Thymus (tissue), 11 donors: Measurements from ENCODE around the gene UBR4. TPM values are rescaled to one million over a fixed set of nuclear protein-coding genes. Genes with fewer than 3 reads are reported as not detected.
"Not testable (repeated sequence)": the region's sequence is repeated elsewhere in the genome, so short reads cannot be mapped to it uniquely, and the experiment has no call there.

Experiments used
- DNase-seq, 9 donors: peaks; one replicate each; pipeline ENCODE4 v3.0.0-alpha.2; 2013; ENCODE audit warnings: low spot score in 9 of 9, low read depth in 6 of 9, missing footprints in 1 of 9
- H3K27ac ChIP-seq, 2 donors: one replicate each; pipeline ENCODE4 v1.5.1; 2013; ENCODE audit warnings: control low read depth in 1 of 2, low read depth in 1 of 2, low read length in 1 of 2, mild to moderate bottlenecking in 1 of 2, moderate library complexity in 1 of 2
- H3K27me3 ChIP-seq, 2 donors: one replicate each; pipeline ENCODE4 v1.5.1; 2013; ENCODE audit warnings: low read length in 1 of 2; ENCODE audit not compliant: control insufficient read depth in 2 of 2, insufficient read depth in 1 of 2
- H3K36me3 ChIP-seq, 2 donors: one replicate each; pipeline ENCODE4 v1.5.1; 2013; ENCODE audit warnings: low read length in 1 of 2, mild to moderate bottlenecking in 1 of 2, moderate library complexity in 1 of 2; ENCODE audit not compliant: control insufficient read depth in 2 of 2, insufficient read depth in 2 of 2
- H3K4me1 ChIP-seq, 2 donors: one replicate each; pipeline ENCODE4 v1.5.1; 2013; ENCODE audit warnings: low read length in 2 of 2; ENCODE audit not compliant: control insufficient read depth in 2 of 2, insufficient read depth in 2 of 2
- H3K4me3 ChIP-seq, 2 donors: one replicate each; pipeline ENCODE4 v1.5.1; 2013; ENCODE audit warnings: low read length in 2 of 2, control low read depth in 1 of 2, mild to moderate bottlenecking in 1 of 2
- H3K9me3 ChIP-seq, 2 donors: one replicate each; pipeline ENCODE4 v1.5.1; 2013; ENCODE audit warnings: low read length in 1 of 2, mild to moderate bottlenecking in 1 of 2; ENCODE audit not compliant: control insufficient read depth in 2 of 2, insufficient read depth in 1 of 2
- WGBS: extraction: QIAGEN DNeasy Blood & Tissue Kit; methylation state at CpG from one replicate; pipeline ENCODE4 v1.1.7; 2013; 5-methylcytosine and 5-hydroxymethylcytosine counted together
- polyA plus RNA-seq: library from polyadenylated mRNA; stranded (reverse); fragments of 200-250 nt; gene quantifications from one replicate; pipeline ENCODE4 v1.2.3, GENCODE V29; 2013
- total RNA-seq: library from RNA; stranded (reverse); fragments of 120-200 nt; gene quantifications from one replicate; pipeline ENCODE4 v1.2.4, GENCODE V29; 2013
- donor health status: healthy.

Gene UBR4
- total and polyA plus RNA-seq, 2 donors = 38.3 to 165 TPM

DNA sequence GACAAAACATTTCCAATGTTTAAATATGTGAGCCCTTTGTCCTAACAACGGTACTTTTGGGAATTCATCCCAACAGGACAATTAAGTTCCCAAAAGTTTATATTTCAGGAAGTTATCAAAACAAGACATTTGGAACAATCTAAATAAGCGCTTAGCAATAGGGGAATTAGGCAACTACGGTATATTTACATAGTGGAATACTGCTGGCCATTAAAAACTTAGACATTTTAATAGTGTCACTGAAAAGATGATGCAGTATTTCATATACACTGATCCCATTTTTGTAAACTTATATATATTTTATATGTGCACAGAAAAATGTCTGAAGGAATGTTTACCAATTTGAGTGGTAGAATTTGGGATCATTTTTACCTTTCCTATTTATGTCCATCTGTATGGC lies 20.8 kb downstream of the UBR4 start:
- Histone ChIP-seq H3K27ac (no peak overlapping the region), H3K9me3 (no peaks in the 10 kb centered on the region), H3K27me3 (no peaks in the 10 kb centered on the region), H3K4me3 (no peak overlapping the region), H3K36me3 (peaks cover 75 to 79% of the 10 kb centered on the region in 2 donors), H3K4me1 (no peaks in the 10 kb centered on the region)
- over 99% methylated on average over 3 of the region's 3 CpGs for WGBS
- DNase-seq = no peak

GRCh38 chr1:19187852-19188251 lies 22.2 kb downstream of the UBR4 start:
- H3K36me3 ChIP-seq = peaks cover 68 to 77% of the 10 kb centered on the region in 2 donors
- H3K27ac ChIP-seq = no peak overlapping the region
- H3K27me3 ChIP-seq = no peaks in the 10 kb centered on the region
- H3K4me1 ChIP-seq = no peaks in the 10 kb centered on the region
- no peak overlapping the region for H3K4me3 ChIP-seq
- no peak for DNase-seq
- H3K9me3 ChIP-seq = no peaks in the 10 kb centered on the region

DNA sequence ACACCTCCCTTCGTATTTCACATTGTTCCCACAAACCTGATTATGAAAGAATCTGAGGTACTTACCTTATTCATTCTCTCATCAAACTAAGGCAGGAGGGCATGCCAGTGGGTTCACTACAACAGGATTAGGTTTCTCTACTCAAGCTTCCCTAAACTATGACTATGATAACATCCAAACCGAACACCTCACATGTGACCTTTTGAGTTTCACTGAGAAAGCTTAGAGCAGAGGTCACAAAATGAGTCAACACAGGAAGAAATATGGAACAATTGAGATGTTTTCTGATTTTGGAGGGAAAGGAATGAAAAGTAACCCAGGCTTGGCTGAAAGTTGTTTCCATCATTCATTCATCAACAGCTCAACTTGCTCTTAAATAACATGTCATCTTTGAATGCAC lies 24.1 kb downstream of the UBR4 start:
- Histone ChIP-seq H3K9me3 (no peaks in the 10 kb centered on the region), H3K27ac (no peak overlapping the region), H3K4me1 (no peaks in the 10 kb centered on the region), H3K27me3 (no peaks in the 10 kb centered on the region), H3K36me3 (peaks cover 68 to 69% of the 10 kb centered on the region in 2 donors), H3K4me3 (no peak overlapping the region)
- DNase-seq = no peak
- 97% methylated on average over 2 of the region's 2 CpGs for WGBS

- no peak overlapping the region for H3K27ac ChIP-seq
- WGBS = over 99% methylated on average over 5 of the region's 5 CpGs
- H3K27me3 ChIP-seq = no peaks in the 10 kb centered on the region
- no peak overlapping the region for H3K4me3 ChIP-seq
- no peak for DNase-seq
- peaks cover 59 to 65% of the 10 kb centered on the region in 2 donors for H3K36me3 ChIP-seq
- H3K9me3 ChIP-seq = no peaks in the 10 kb centered on the region
- H3K4me1 ChIP-seq = peaks cover 0 to 2% of the 10 kb centered on the region in 2 donors
Observed at GRCh38 chr1:19182223-19182622, 27.8 kb downstream of the UBR4 start.

DNA sequence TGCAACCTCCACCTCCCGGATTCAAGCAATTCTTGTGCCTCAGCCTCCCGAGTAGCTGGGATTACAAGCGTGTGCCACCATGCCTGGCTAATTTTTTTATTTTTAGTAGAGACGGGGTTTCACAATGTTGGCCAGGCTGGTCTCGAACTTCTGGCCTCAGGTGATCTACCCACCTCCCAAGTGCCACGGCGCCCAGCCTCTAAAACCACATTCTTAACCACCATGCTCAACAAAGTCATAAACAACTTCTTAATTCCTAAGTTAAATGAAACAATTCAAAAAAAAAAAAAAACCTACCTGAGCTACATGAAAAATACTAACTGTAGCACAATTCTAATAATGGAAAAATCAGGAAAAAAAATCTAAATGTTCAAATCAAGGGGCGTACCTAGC lies 29.8 kb downstream of the UBR4 start:
- peaks cover 57 to 66% of the 10 kb centered on the region in 2 donors for H3K36me3 ChIP-seq
- peak overlapping the region in 1 of 2 donors; percentile 73 for H3K27ac ChIP-seq
- H3K27me3 ChIP-seq, H3K9me3 ChIP-seq, H3K4me3 ChIP-seq, DNase-seq, H3K4me1 ChIP-seq: not testable (repeated sequence)
- 67% methylated on average over 8 of the region's 8 CpGs for WGBS

DNA sequence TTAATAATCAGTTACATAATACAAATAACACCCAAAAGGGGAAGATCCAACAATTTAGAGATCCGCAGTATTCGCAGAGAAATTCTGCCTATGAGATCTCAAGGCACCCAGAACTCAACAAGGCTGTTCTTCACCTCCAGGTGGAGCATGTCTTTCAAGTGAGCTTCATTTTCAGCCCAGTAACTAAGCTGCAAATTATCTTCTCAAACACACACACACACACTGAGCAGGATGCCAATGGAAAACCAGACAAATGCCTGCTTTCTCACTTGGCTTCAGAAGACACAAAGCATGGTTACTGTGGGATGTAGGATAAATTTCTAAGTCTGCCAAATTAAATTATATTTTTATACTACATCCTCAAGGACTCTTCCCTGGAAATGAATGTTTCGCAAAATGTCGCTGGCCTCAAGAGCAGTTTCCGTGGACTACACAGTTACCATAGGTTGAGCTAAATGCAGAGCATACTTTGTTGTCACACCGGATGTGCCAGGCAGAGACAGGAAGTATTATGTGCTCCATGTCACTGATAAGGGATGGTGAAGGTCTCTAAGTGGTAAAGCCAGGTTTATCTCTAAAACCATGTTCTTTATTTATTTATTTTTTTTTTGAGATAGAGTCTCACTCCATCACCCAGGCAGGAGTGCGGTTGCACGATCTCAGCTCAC lies 30.3 kb downstream of the UBR4 start:
- Histone ChIP-seq H3K9me3 (no peaks in the 10 kb centered on the region), H3K4me1 (peaks cover 0 to 2% of the 10 kb centered on the region in 2 donors), H3K27me3 (no peaks in the 10 kb centered on the region), H3K27ac (peak overlapping the region; percentile 76 to 87), H3K4me3 (no peak overlapping the region), H3K36me3 (peaks cover 56 to 66% of the 10 kb centered on the region in 2 donors)
- DNase-seq = peak in 8 of 9 donors; percentile 7 to 71 (median 34)
- 52% methylated on average over 8 of the region's 8 CpGs for WGBS

DNA sequence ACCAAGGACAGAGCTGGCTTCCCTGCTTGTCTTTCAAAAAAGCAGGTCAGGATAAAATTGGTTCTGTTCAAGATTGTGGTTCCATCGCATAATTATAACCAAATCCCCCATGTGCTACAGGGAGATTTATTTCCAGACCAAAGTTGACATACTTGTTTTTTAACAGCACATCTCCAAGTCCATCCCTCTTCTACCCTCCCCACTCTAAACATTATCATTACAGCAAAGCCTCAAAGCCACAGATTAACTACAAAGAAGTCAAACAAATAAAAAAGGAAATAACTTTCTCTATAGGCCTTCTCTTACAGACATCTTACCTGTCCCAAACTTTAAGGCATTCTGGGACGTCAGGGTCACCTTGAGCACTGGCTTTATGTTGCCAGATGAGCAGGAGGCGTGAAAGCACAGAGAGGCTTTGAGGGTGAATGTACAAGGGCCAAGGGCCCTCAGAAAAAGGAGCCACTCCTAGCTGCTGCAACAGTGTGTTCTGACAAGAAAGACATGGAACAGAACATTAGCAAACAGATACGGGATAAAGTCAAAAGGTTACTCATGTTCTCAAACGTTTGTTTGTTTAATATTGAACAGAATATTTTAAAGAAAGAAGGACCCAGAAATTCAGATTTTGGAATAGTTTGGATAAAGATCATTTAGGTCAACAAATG lies 31.2 kb downstream of the UBR4 start:
- peaks cover 56 to 66% of the 10 kb centered on the region in 2 donors for H3K36me3 ChIP-seq
- WGBS = 95% methylated on average over 5 of the region's 5 CpGs
- H3K9me3 ChIP-seq = no peaks in the 10 kb centered on the region

DNA sequence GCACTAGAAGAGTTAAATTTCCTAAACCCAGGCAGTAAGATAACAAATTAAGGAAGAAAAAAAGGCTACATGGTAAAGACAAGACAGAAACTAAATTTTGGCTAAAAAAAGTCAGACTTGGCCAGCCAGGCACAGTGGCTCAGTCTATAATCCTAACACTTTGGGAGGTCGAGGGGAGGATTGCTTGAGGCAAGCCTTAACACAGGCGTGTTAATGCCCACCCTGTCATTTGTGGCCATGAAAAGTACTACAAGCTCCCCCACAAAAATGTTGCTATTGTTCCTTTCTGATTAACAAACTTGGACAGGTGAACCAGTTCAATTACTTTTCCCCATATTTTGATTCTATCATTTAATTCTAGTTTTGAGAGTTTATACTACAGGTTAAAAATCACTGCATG lies 32.3 kb downstream of the UBR4 start:
- no peak for DNase-seq
- over 99% methylated on average over 2 of the region's 2 CpGs for WGBS
- H3K4me3 ChIP-seq = no peak overlapping the region
- no peaks in the 10 kb centered on the region for H3K9me3 ChIP-seq
- H3K27ac ChIP-seq = no peak overlapping the region
- H3K36me3 ChIP-seq = peaks cover 58 to 68% of the 10 kb centered on the region in 2 donors
- H3K27me3 ChIP-seq = no peaks in the 10 kb centered on the region
- peaks cover 0 to 2% of the 10 kb centered on the region in 2 donors for H3K4me1 ChIP-seq

More for the DNA sequence above, 31.2 kb downstream of the UBR4 start:
- Histone ChIP-seq H3K4me3 (no peak overlapping the region), H3K27me3 (no peaks in the 10 kb centered on the region), H3K4me1 (peaks cover 0 to 2% of the 10 kb centered on the region in 2 donors), H3K27ac (peak overlapping the region in 1 of 2 donors; percentile 9)
- DNase-seq = no peak

DNA sequence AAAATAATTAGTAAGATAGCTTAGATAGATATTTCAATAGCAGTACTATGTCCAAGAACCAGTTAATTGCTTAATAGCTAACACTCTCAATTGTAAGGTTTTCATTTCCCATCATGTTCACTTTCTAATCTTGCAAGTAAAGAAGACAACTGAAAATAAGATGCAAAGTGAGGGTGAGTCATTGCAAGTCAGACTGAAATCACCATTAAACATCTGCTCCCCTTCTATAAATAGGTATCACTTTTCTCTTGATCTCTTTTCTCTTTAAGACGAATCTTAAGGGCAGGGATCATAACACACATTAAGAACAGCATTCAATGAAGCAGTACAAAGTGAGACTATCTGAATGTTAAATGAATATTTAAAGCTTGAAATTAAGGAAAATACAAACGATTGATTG lies 40.4 kb downstream of the UBR4 start:
- no peak overlapping the region for H3K27ac ChIP-seq
- 93% methylated on average over 2 of the region's 2 CpGs for WGBS
- no peaks in the 10 kb centered on the region for H3K9me3 ChIP-seq
- H3K4me3 ChIP-seq = no peak overlapping the region
- H3K36me3 ChIP-seq = peaks cover 62 to 91% of the 10 kb centered on the region in 2 donors
- no peak for DNase-seq
- H3K4me1 ChIP-seq = no peaks in the 10 kb centered on the region
- H3K27me3 ChIP-seq = no peaks in the 10 kb centered on the region
